HL-60/S4 treated with retinoic acid at 250 ng/mL for 4 days and 3 days (cell line): ENCODE data around the gene ELMOD1.
"Not testable (repeated sequence)": the region's sequence is repeated elsewhere in the genome, so short reads cannot be mapped to it uniquely, and the experiment has no call there.

Source experiments
- in situ Hi-C: fragments of 300-500 bp; cut with MboI; formaldehyde crosslinking; loops from 2 replicates; pipeline ENCODE4 v1.7.0; 2022; ENCODE audit warnings: low sequenced_read_pairs

Gene ELMOD1

GRCh38 chr11:107590460-107591377, at the start of gene ELMOD1:
ELMOD1 (plus strand) TSS chr11:107591147; CDS start chr11:107618190, 27,043 bp downstream.
- in situ Hi-C loops, result no loop called here

- in situ Hi-C loops, result no loop called here
These were observed 45.8 kb upstream of the ELMOD1 start for GRCh38 chr11:107545101-107545514.

- in situ Hi-C loops, result no loop called here
These were observed 43.0 kb upstream of the ELMOD1 start for GRCh38 chr11:107547961-107548360.

GRCh38 chr11:107549253-107549953, 41.5 kb upstream of the ELMOD1 start:
- in situ Hi-C loops, result no loop called here

GRCh38 chr11:107549954-107550285, 41.0 kb upstream of the ELMOD1 start:
- in situ Hi-C loops, result no loop called here

- in situ Hi-C loops, result no loop called here
These were observed 40.6 kb upstream of the ELMOD1 start for GRCh38 chr11:107550304-107550703.

GRCh38 chr11:107561688-107562087, 29.3 kb upstream of the ELMOD1 start:
- in situ Hi-C loops, result no loop called here

- in situ Hi-C loops, result no loop called here
These were observed 28.2 kb upstream of the ELMOD1 start for GRCh38 chr11:107562647-107563208.

GRCh38 chr11:107563702-107564101, 27.2 kb upstream of the ELMOD1 start:
- in situ Hi-C loops, result no loop called here

GRCh38 chr11:107564877-107565218, 26.1 kb upstream of the ELMOD1 start:
- in situ Hi-C loops, result no loop called here

- in situ Hi-C loops, result no loop called here
These were observed 25.6 kb upstream of the ELMOD1 start, which contains the start of gene ALKBH8 for GRCh38 chr11:107565219-107565937. ALKBH8 (minus strand) TSS chr11:107565735; CDS start chr11:107560893, 4,842 bp downstream.

- in situ Hi-C loops, result not testable (repeated sequence)
These were observed 24.9 kb upstream of the ELMOD1 start for GRCh38 chr11:107565955-107566501.

- in situ Hi-C loops, result no loop called here
These were observed 24.4 kb upstream of the ELMOD1 start for GRCh38 chr11:107566569-107566968.

GRCh38 chr11:107567739-107568335, 23.1 kb upstream of the ELMOD1 start:
- in situ Hi-C loops, result no loop called here

- in situ Hi-C loops, result no loop called here
These were observed 20.9 kb upstream of the ELMOD1 start for GRCh38 chr11:107570015-107570414.

GRCh38 chr11:107573438-107573837, 17.5 kb upstream of the ELMOD1 start:
- in situ Hi-C loops, result no loop called here

- in situ Hi-C loops, result not testable (repeated sequence)
These were observed 14.2 kb upstream of the ELMOD1 start for GRCh38 chr11:107576497-107577345.

- in situ Hi-C loops, result no loop called here
These were observed 13.6 kb upstream of the ELMOD1 start for GRCh38 chr11:107577346-107577711.

- in situ Hi-C loops, result not testable (repeated sequence)
These were observed 11.8 kb upstream of the ELMOD1 start for GRCh38 chr11:107579169-107579568.

GRCh38 chr11:107581147-107581546, 9.8 kb upstream of the ELMOD1 start:
- in situ Hi-C loops, result no loop called here
